Panc1 (cell line): ENCODE results near the gene DAAM2. TPM values are rescaled to one million over a fixed set of nuclear protein-coding genes. Genes with fewer than 3 reads are reported as not detected.

Experiments
- ATAC-seq: fragments of 200-7000 bp; cut with Tn5 transposase; 2 replicates; pipeline ENCODE4 v1.9.1; 2020; ENCODE audit warnings: mild to moderate bottlenecking, moderate library complexity
- BruUV-seq: library from RNA; stranded (reverse); fragments of 400-500 nt; replicated peaks from 2 replicates; lab custom pipeline; 2021; lab: Mats Ljungman, UMichigan
- CTCF ChIA-PET: fragments of 300-600 bp; sonication (Branson Sonifier 250); formaldehyde crosslinking; loops from one replicate; lab custom pipeline; 2022; ENCODE audit warnings: antibody characterized with exemption; lab: Charles Lee
- POLR2A ChIA-PET: fragments of 300-600 bp; sonication (Branson Sonifier 250); formaldehyde crosslinking; loops from one replicate; lab custom pipeline; 2022; ENCODE audit warnings: antibody characterized with exemption; lab: Charles Lee
- DNase-seq: peaks from one replicate; pipeline ENCODE4 v3.0.0-alpha.2; 2010; ENCODE audit warnings: low read depth, low spot score
- H3K27ac ChIP-seq: 2 replicates; pipeline ENCODE4 v1.5.1; 2011; ENCODE audit warnings: mild to moderate bottlenecking, low read length, inconsistent platforms
- H3K27me3 ChIP-seq: fragments of 200-500 bp; sonication (Bioruptor generic); 2 replicates; pipeline ENCODE4 v1.6.0; 2014; ENCODE audit warnings: low read length, inconsistent platforms; ENCODE audit not compliant: control insufficient read depth, insufficient read depth
- H3K36me3 ChIP-seq: fragments of 200-500 bp; sonication (Bioruptor generic); 2 replicates; pipeline ENCODE4 v1.5.1; 2014; ENCODE audit warnings: inconsistent platforms, mild to moderate bottlenecking, low read length, moderate library complexity; ENCODE audit not compliant: control insufficient read depth, insufficient read depth
- H3K4me1 ChIP-seq: 2 replicates; pipeline ENCODE4 v1.5.1; 2011; ENCODE audit warnings: inconsistent platforms, mild to moderate bottlenecking, low read length, moderate library complexity; ENCODE audit not compliant: control insufficient read depth, insufficient read depth
- H3K4me3 ChIP-seq, 2 experiments: 2 replicates each; pipeline ENCODE4 v1.5.1; 2011 to 2012; ENCODE audit warnings: low read depth in 2 of 2, low read length in 2 of 2, mild to moderate bottlenecking in 2 of 2, inconsistent platforms in 1 of 2, moderate library complexity in 1 of 2
- H3K9me3 ChIP-seq: fragments of 200-500 bp; sonication (Bioruptor generic); 2 replicates; pipeline ENCODE4 v1.5.1; 2014; ENCODE audit warnings: low read depth, mild to moderate bottlenecking, inconsistent platforms, low read length, moderate library complexity; ENCODE audit not compliant: control insufficient read depth, insufficient read depth
- CTCF ChIP-seq: fragments of 450-650 bp; IDR thresholded peaks from 2 replicates; pipeline ENCODE4 v1.5.1; 2017; ENCODE audit warnings: mild to moderate bottlenecking
- POLR2AphosphoS5 ChIP-seq: IDR thresholded peaks from 2 replicates; pipeline ENCODE4 v1.6.1; 2012; ENCODE audit warnings: mild to moderate bottlenecking, low read depth, low read length, moderate library complexity
- REST ChIP-seq, 2 experiments: IDR thresholded peaks; 2 replicates each; pipeline ENCODE4 v1.6.1; 2011 to 2012; ENCODE audit warnings: low read depth in 2 of 2, control low read depth in 1 of 2, low read length in 1 of 2, mild to moderate bottlenecking in 1 of 2, moderate library complexity in 1 of 2; ENCODE audit not compliant: insufficient read depth in 1 of 2
- SIN3A ChIP-seq: IDR thresholded peaks from 2 replicates; pipeline ENCODE4 v1.6.1; 2012; ENCODE audit warnings: low read depth, mild to moderate bottlenecking, low read length, moderate library complexity, borderline replicate concordance; ENCODE audit not compliant: insufficient read depth
- TCF7L2 ChIP-seq: IDR thresholded peaks from 2 replicates; pipeline ENCODE4 v1.6.1; 2011; ENCODE audit warnings: mild to moderate bottlenecking, low read depth, low read length, inconsistent platforms
- in situ Hi-C: cut with HindIII; loops from 2 replicates; pipeline ENCODE4 v1.10.0; 2016; ENCODE audit warnings: low sequenced_read_pairs, low pct_unique_long_range_greater_than_20kb
- intact Hi-C: fragments of 100-400 bp; cut with micrococcal nuclease; formaldehyde crosslinking; loops from one replicate; pipeline ENCODE4 v1.10.0; 2022; ENCODE audit not compliant: unreplicated experiment
- total RNA-seq: library from RNA; stranded (reverse); gene quantifications from one replicate; pipeline ENCODE4 v1.2.1, GENCODE V29; 2021; ENCODE audit not compliant: unreplicated experiment

Gene DAAM2
- total RNA-seq, 1 experiment from 2014 or later = not detected

GRCh38 chr6:39834866-39835265, 42.7 kb downstream of the DAAM2 start:
- TF ChIP-seq POLR2AphosphoS5 = no peak
- TF ChIP-seq CTCF = no peak
- no peak for TF ChIP-seq REST (IDR thresholded peaks at IDR 0.05; ENCODE audit: insufficient read depth in 1 of 2, low read depth in 2 of 2, low read length in 1 of 2)
- no peak for TF ChIP-seq TCF7L2
- TF ChIP-seq SIN3A = no peak
- no peak for DNase-seq
- BruUV-seq = no TSS peak
- no peaks in the 10 kb centered on the region for H3K36me3 ChIP-seq
- H3K4me1 ChIP-seq = no peaks in the 10 kb centered on the region
- no peak overlapping the region for H3K4me3 ChIP-seq
- CTCF ChIA-PET = no interaction called here
- no peak overlapping the region for H3K27ac ChIP-seq
- intact Hi-C loops = no loop called here
- H3K9me3 ChIP-seq = no peaks in the 10 kb centered on the region
- in situ Hi-C loops = no loop called here
- no peak for ATAC-seq
- POLR2A ChIA-PET = interaction anchor here (0.7 kb wide), 1 partner anchor 16 kb away, joined by 3 read pairs; no protein-coding TSS in a partner anchor
- peaks cover 2% of the 10 kb centered on the region; the same call in 1 of the 2 replicates for H3K27me3 ChIP-seq

GRCh38 chr6:39835821-39836295, 43.7 kb downstream of the DAAM2 start:
- no peak for ATAC-seq
- Histone ChIP-seq H3K36me3 (no peaks in the 10 kb centered on the region), H3K4me3 (no peak overlapping the region), H3K27ac (no peak overlapping the region), H3K9me3 (no peaks in the 10 kb centered on the region), H3K4me1 (no peaks in the 10 kb centered on the region), H3K27me3 (peaks cover 2% of the 10 kb centered on the region; the same call in 1 of the 2 replicates)
- in situ Hi-C loops = no loop called here
- intact Hi-C loops = no loop called here
- BruUV-seq = no TSS peak
- no peak for DNase-seq
- POLR2A ChIA-PET = interaction anchor here (0.7 kb wide), 1 partner anchor 15 kb away, joined by 3 read pairs; no protein-coding TSS in a partner anchor
- CTCF ChIA-PET = no interaction called here
- TF ChIP-seq TCF7L2 = no peak
- no peak for TF ChIP-seq SIN3A
- no peak for TF ChIP-seq POLR2AphosphoS5
- TF ChIP-seq CTCF = no peak
- no peak for TF ChIP-seq REST (IDR thresholded peaks at IDR 0.05; ENCODE audit: insufficient read depth in 1 of 2, low read depth in 2 of 2, low read length in 1 of 2)
